AG10803 (cell line): ENCODE data around the gene SETD1A.
"Not testable (repeated sequence)": the region's sequence is repeated elsewhere in the genome, so short reads cannot be mapped to it uniquely, and the experiment has no call there.

ENCODE experiments used
- DNase-seq: peaks from one replicate; pipeline ENCODE4 v3.0.0; 2010; ENCODE audit warnings: low read depth
- H3K4me3 ChIP-seq: 2 replicates; pipeline ENCODE4 v1.5.1; 2011; ENCODE audit warnings: mild to moderate bottlenecking, low read length, control low read depth
- CTCF ChIP-seq: conservative IDR thresholded peaks from 2 replicates; pipeline ENCODE4 v1.5.1; 2011; ENCODE audit warnings: mild to moderate bottlenecking, low read length, control low read depth, inconsistent platforms

The SETD1A gene

GRCh38 chr16:31008149-31008548 is 50.6 kb downstream of the SETD1A start:
- peak; percentile 49 for DNase-seq
- no peak overlapping the region for H3K4me3 ChIP-seq
- TF ChIP-seq CTCF = no peak

DNA sequence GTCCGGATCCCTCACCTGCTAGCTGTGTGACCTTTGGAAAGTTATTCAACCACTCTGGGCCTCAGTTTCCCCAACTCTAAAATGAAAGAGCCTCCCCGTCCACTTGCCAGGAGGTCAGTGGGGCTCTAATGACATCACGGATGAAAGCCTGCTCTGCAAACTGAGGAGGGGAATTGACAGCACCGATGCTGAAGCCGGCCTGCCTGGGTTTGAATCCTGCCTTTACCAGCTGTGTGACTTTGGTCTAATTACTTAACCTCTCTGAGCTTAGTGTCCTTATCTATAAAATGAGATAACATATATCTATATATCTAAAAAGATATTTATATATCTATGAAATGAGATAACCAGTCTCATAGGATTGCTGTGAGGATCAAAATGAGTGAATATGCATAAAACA is 51.0 kb downstream of the SETD1A start:
- no peak overlapping the region for H3K4me3 ChIP-seq

DNA sequence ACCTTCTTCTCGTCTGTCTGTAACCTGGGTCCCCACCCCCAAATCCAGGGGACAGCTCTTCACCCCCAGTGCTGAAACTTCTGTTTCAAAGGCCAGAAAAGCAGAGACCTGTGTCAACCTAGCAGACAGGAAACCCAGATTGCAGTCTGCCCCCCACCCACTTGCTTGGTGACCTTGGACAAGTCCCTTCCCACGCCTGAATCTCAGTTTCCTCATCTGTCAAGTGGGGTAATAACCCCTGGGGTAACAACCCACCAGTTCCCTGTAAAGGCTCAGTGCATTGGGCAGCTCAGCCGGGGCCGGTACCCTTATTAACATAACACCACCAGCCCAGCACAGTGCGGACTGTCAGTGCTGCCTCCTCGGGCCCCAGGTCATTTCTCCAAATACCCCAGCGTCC is 51.6 kb downstream of the SETD1A start:
- H3K4me3 ChIP-seq = no peak overlapping the region
- no peak for TF ChIP-seq CTCF
- DNase-seq = no peak

More for the DNA sequence above, 51.0 kb downstream of the SETD1A start:
- no peak for TF ChIP-seq CTCF
- no peak for DNase-seq

GRCh38 chr16:31009894-31010584 is 52.5 kb downstream of the SETD1A start:
- H3K4me3 ChIP-seq = peak overlapping the region; percentile 56
- TF ChIP-seq CTCF = peak; percentile 30
- DNase-seq = no peak

- DNase-seq = peak; percentile 18
- no peak for TF ChIP-seq CTCF
- H3K4me3 ChIP-seq = peak within 1 kb of the TSS; percentile 56
Observed at GRCh38 chr16:31010585-31011325, 53.2 kb downstream of the SETD1A start, which contains the start of gene STX1B. Gene STX1B (minus strand): TSS chr16:31010638. CDS start chr16:31010396, 242 bp downstream.

- DNase-seq, H3K4me3 ChIP-seq: not testable (repeated sequence)
Observed at GRCh38 chr16:31011815-31012214, 54.3 kb downstream of the SETD1A start.

DNA sequence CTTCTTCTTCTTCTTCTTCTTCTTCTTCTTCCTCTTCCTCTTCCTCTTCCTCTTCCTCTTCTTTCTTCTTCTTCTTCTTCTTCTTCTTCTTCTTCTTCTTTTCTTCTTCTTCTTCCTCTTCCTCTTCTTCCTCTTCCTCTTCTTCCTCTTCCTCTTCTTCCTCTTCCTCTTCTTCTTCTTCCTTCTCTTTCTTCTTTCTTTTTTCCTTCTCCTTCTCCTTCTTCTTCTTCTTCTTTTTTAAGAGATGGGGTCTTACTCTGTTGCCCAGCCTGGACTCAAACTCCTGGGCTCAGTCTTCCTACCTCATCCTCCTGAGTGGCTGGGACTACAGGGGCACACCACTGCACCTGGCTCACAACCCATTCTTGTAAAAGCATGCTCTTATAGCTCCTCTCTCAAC is 55.7 kb downstream of the SETD1A start:
- not testable (repeated sequence) for H3K4me3 ChIP-seq, DNase-seq

DNA sequence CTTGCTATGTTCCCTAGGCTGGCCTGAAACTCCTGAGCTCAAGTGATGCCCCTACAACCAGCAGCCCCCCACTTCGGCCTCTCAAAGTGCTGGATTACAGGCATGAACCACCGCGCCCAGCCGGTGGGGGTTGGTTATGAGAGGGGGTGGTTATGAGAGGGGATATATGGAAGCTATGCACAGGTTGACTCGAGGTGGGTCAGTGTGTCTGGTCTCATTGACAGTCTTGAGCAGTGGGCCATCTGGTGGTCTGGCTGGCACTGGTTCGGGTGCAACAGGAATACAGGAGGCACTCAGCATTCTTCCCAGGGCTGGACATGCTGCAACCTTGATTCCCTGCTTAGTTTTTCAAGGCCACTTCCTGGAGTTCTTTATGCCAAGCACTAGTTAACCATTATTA is 58.5 kb downstream of the SETD1A start:
- no peak for DNase-seq
- no peak for TF ChIP-seq CTCF

DNA sequence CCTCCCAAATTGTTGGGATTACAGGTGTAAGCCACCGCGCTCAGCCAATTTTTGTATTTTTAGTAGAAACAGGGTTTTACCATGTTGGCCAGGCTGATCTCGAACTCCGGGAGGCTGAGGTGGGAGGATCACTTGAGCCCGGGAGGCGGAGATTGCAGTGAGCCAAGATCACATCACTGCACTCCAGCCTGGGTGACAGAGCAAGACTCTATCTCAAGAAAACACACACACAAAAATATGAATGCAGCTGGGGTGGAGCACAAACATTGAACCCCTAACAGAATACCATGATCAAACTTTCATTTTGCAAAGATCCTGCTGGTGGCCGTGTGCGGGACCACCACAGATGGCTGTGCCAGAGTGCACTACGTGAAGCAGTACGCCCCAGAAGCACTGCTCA is 60.2 kb downstream of the SETD1A start:
- not testable (repeated sequence) for DNase-seq, H3K4me3 ChIP-seq

More for the DNA sequence above, 58.5 kb downstream of the SETD1A start:
- no peak overlapping the region for H3K4me3 ChIP-seq
